ENCODE measurements around the gene IGSF9B.

IGSF9B gene

GRCh38 chr11:134001088-134001487 lies 44.3 kb upstream of the IGSF9B start:
- TF ChIP-seq USF1 (IDR thresholded peaks at IDR 0.05) (no peak), YY1 (IDR thresholded peaks at IDR 0.05; ENCODE audit: low read depth) (no peak), EGR1 (IDR thresholded peaks at IDR 0.05) (no peak), EP300 (IDR thresholded peaks at IDR 0.05; ENCODE audit: borderline replicate concordance) (no peak), NFIC (IDR thresholded peaks at IDR 0.05) (no peak), FOXM1 (IDR thresholded peaks at IDR 0.05; ENCODE audit: borderline replicate concordance, low read depth) (no peak), TEAD4 (IDR thresholded peaks at IDR 0.05) (no peak), REST (IDR thresholded peaks at IDR 0.05; ENCODE audit: low read depth) (no peak), CREB1 (IDR thresholded peaks at IDR 0.05; ENCODE audit: low read depth) (no peak), RAD21 (IDR thresholded peaks at IDR 0.05; ENCODE audit: low read depth) (no peak), TCF12 (IDR thresholded peaks at IDR 0.05; ENCODE audit: low read depth) (no peak), TAF1 (IDR thresholded peaks at IDR 0.05; ENCODE audit: low read depth) (no peak), ZBTB7A (IDR thresholded peaks at IDR 0.05; ENCODE audit: low read depth) (no peak), CEBPB (IDR thresholded peaks at IDR 0.05) (no peak)

GRCh38 chr11:133999355-133999754 lies 42.6 kb upstream of the IGSF9B start:
- TF ChIP-seq TCF12 (IDR thresholded peaks at IDR 0.05; ENCODE audit: low read depth) (no peak), NFIC (IDR thresholded peaks at IDR 0.05) (no peak), CEBPB (IDR thresholded peaks at IDR 0.05) (no peak), YY1 (IDR thresholded peaks at IDR 0.05; ENCODE audit: low read depth) (no peak), TEAD4 (IDR thresholded peaks at IDR 0.05) (no peak), RAD21 (IDR thresholded peaks at IDR 0.05; ENCODE audit: low read depth) (no peak), EGR1 (IDR thresholded peaks at IDR 0.05) (no peak), MAX (IDR thresholded peaks at IDR 0.05) (no peak), CREB1 (IDR thresholded peaks at IDR 0.05; ENCODE audit: low read depth) (no peak), TAF1 (IDR thresholded peaks at IDR 0.05; ENCODE audit: low read depth) (no peak), ZBTB7A (IDR thresholded peaks at IDR 0.05; ENCODE audit: low read depth) (no peak), REST (IDR thresholded peaks at IDR 0.05; ENCODE audit: low read depth) (no peak), FOXM1 (IDR thresholded peaks at IDR 0.05; ENCODE audit: borderline replicate concordance, low read depth) (no peak), USF1 (IDR thresholded peaks at IDR 0.05) (no peak), EP300 (IDR thresholded peaks at IDR 0.05; ENCODE audit: borderline replicate concordance) (no peak)

- TF ChIP-seq EP300 (IDR thresholded peaks at IDR 0.05; ENCODE audit: borderline replicate concordance) (no peak), TEAD4 (IDR thresholded peaks at IDR 0.05) (no peak), TAF1 (IDR thresholded peaks at IDR 0.05; ENCODE audit: low read depth) (no peak), EGR1 (IDR thresholded peaks at IDR 0.05) (no peak), CREB1 (IDR thresholded peaks at IDR 0.05; ENCODE audit: low read depth) (no peak), ZBTB7A (IDR thresholded peaks at IDR 0.05; ENCODE audit: low read depth) (no peak)
These were observed 40.8 kb upstream of the IGSF9B start for GRCh38 chr11:133997554-133997953.

GRCh38 chr11:133996671-133997070 lies 39.9 kb upstream of the IGSF9B start:
- no peak for TF ChIP-seq EP300 (IDR thresholded peaks at IDR 0.05; ENCODE audit: borderline replicate concordance)
- no peak for TF ChIP-seq YY1 (IDR thresholded peaks at IDR 0.05; ENCODE audit: low read depth)
- TF ChIP-seq TEAD4 (IDR thresholded peaks at IDR 0.05) = no peak
- no peak for TF ChIP-seq EGR1 (IDR thresholded peaks at IDR 0.05)
- no peak for TF ChIP-seq TCF12 (IDR thresholded peaks at IDR 0.05; ENCODE audit: low read depth)
- TF ChIP-seq CREB1 (IDR thresholded peaks at IDR 0.05; ENCODE audit: low read depth) = no peak
- no peak for TF ChIP-seq NFIC (IDR thresholded peaks at IDR 0.05)
- TF ChIP-seq FOXM1 (IDR thresholded peaks at IDR 0.05; ENCODE audit: borderline replicate concordance, low read depth) = no peak
- TF ChIP-seq USF1 (IDR thresholded peaks at IDR 0.05) = no peak

- TF ChIP-seq EGR1 (IDR thresholded peaks at IDR 0.05) (no peak), ZBTB7A (IDR thresholded peaks at IDR 0.05; ENCODE audit: low read depth) (no peak), EP300 (IDR thresholded peaks at IDR 0.05; ENCODE audit: borderline replicate concordance) (no peak), TAF1 (IDR thresholded peaks at IDR 0.05; ENCODE audit: low read depth) (no peak)
These were observed 38.3 kb upstream of the IGSF9B start for GRCh38 chr11:133995066-133995465.

GRCh38 chr11:133993921-133994320 lies 37.2 kb upstream of the IGSF9B start:
- no peak for TF ChIP-seq CREB1 (IDR thresholded peaks at IDR 0.05; ENCODE audit: low read depth)
- TF ChIP-seq ZBTB7A (IDR thresholded peaks at IDR 0.05; ENCODE audit: low read depth) = no peak
- no peak for TF ChIP-seq CEBPB (IDR thresholded peaks at IDR 0.05)
- TF ChIP-seq EP300 (IDR thresholded peaks at IDR 0.05; ENCODE audit: borderline replicate concordance) = no peak
- TF ChIP-seq NFIC (IDR thresholded peaks at IDR 0.05) = no peak
- TF ChIP-seq TCF12 (IDR thresholded peaks at IDR 0.05; ENCODE audit: low read depth) = no peak
- no peak for TF ChIP-seq FOXM1 (IDR thresholded peaks at IDR 0.05; ENCODE audit: borderline replicate concordance, low read depth)
- TF ChIP-seq YY1 (IDR thresholded peaks at IDR 0.05; ENCODE audit: low read depth) = no peak
- TF ChIP-seq REST (IDR thresholded peaks at IDR 0.05; ENCODE audit: low read depth) = no peak
- TF ChIP-seq TAF1 (IDR thresholded peaks at IDR 0.05; ENCODE audit: low read depth) = no peak
- no peak for TF ChIP-seq RAD21 (IDR thresholded peaks at IDR 0.05; ENCODE audit: low read depth)
- TF ChIP-seq TEAD4 (IDR thresholded peaks at IDR 0.05) = no peak
- no peak for TF ChIP-seq USF1 (IDR thresholded peaks at IDR 0.05)
- TF ChIP-seq MAX (IDR thresholded peaks at IDR 0.05) = no peak
- no peak for TF ChIP-seq EGR1 (IDR thresholded peaks at IDR 0.05)

Measured in Ishikawa (cell line).